Ishikawa (cell line): Measurements from ENCODE around the gene CHST6.

Source experiments
- TF ChIP-seq, protein P1 (sequence below): IDR thresholded peaks from 2 replicates; pipeline ENCODE4 v1.6.1; 2012; ENCODE audit warnings: low read depth, mild to moderate bottlenecking
- TF ChIP-seq, protein P2 (sequence below): IDR thresholded peaks from 2 replicates; pipeline ENCODE4 v1.6.1; 2012

- TF ChIP-seq, protein P1, sequence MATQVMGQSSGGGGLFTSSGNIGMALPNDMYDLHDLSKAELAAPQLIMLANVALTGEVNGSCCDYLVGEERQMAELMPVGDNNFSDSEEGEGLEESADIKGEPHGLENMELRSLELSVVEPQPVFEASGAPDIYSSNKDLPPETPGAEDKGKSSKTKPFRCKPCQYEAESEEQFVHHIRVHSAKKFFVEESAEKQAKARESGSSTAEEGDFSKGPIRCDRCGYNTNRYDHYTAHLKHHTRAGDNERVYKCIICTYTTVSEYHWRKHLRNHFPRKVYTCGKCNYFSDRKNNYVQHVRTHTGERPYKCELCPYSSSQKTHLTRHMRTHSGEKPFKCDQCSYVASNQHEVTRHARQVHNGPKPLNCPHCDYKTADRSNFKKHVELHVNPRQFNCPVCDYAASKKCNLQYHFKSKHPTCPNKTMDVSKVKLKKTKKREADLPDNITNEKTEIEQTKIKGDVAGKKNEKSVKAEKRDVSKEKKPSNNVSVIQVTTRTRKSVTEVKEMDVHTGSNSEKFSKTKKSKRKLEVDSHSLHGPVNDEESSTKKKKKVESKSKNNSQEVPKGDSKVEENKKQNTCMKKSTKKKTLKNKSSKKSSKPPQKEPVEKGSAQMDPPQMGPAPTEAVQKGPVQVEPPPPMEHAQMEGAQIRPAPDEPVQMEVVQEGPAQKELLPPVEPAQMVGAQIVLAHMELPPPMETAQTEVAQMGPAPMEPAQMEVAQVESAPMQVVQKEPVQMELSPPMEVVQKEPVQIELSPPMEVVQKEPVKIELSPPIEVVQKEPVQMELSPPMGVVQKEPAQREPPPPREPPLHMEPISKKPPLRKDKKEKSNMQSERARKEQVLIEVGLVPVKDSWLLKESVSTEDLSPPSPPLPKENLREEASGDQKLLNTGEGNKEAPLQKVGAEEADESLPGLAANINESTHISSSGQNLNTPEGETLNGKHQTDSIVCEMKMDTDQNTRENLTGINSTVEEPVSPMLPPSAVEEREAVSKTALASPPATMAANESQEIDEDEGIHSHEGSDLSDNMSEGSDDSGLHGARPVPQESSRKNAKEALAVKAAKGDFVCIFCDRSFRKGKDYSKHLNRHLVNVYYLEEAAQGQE: no peak
- TF ChIP-seq, protein P2, sequence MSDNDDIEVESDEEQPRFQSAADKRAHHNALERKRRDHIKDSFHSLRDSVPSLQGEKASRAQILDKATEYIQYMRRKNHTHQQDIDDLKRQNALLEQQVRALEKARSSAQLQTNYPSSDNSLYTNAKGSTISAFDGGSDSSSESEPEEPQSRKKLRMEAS: no peak
Observed at GRCh38 chr16:75458029-75458428, 37.2 kb downstream of the CHST6 start.
